ENCODE results near the gene FNBP1L.

The FNBP1L gene

GRCh38 chr1:93483606-93484005, 35.7 kb downstream of the FNBP1L start:
- no peaks in the 10 kb centered on the region for H3K36me3 ChIP-seq (ENCODE audit: control insufficient read depth in 1 of 2, insufficient read depth in 2 of 2, low read depth in 1 of 2, low read length in 2 of 2)
- no peak overlapping the region for H3K4me2 ChIP-seq (ENCODE audit: low read length, poor library complexity, severe bottlenecking)
- H2BK120ac ChIP-seq (ENCODE audit: low read depth, low read length) = no peak overlapping the region
- peaks cover 5% of the 10 kb centered on the region for H3K9me3 ChIP-seq (ENCODE audit: control insufficient read depth, low read length)
- no peak overlapping the region for H3K4ac ChIP-seq (ENCODE audit: low read depth in 1 of 2, low read length in 2 of 2)
- no peak overlapping the region for H2BK5ac ChIP-seq (ENCODE audit: low read depth, low read length, poor library complexity, severe bottlenecking)
- no peak overlapping the region for H3K18ac ChIP-seq (ENCODE audit: low read depth in 1 of 2, low read length in 2 of 2)
- no peak overlapping the region for H4K8ac ChIP-seq (ENCODE audit: low read length)
- no peak overlapping the region for H3K14ac ChIP-seq (ENCODE audit: low read length in 2 of 2)
- H2BK12ac ChIP-seq (ENCODE audit: low read length in 2 of 2) = no peak overlapping the region
- DNase-seq = no peak
- H2AFZ ChIP-seq (ENCODE audit: low read depth, low read length) = no peak overlapping the region
- H4K91ac ChIP-seq (ENCODE audit: low read length) = no peak overlapping the region
- no peak overlapping the region for H3K27ac ChIP-seq (ENCODE audit: low read length, poor library complexity, severe bottlenecking)
- no peak overlapping the region for H2BK15ac ChIP-seq (ENCODE audit: low read depth, poor library complexity, severe bottlenecking)
- no peak overlapping the region for H3K9ac ChIP-seq (ENCODE audit: low read length)
- H2AK5ac ChIP-seq (ENCODE audit: low read length, severe bottlenecking) = no peak overlapping the region
- no peak overlapping the region for H3K4me3 ChIP-seq (ENCODE audit: insufficient read depth in 1 of 2, low read depth in 1 of 2, low read length in 2 of 2)
- H3K4me1 ChIP-seq (ENCODE audit: control insufficient read depth, insufficient read depth, low read depth, low read length) = no peaks in the 10 kb centered on the region
- H3K27me3 ChIP-seq (ENCODE audit: control insufficient read depth in 1 of 2, insufficient read depth in 1 of 2, low read length in 2 of 2) = no peaks in the 10 kb centered on the region
- peaks cover 13% of the 10 kb centered on the region for H3K79me1 ChIP-seq (replicated peaks; ENCODE audit: low read length, poor library complexity, severe bottlenecking)
- no peak overlapping the region for H3K23ac ChIP-seq (ENCODE audit: low read length in 2 of 2)

DNA sequence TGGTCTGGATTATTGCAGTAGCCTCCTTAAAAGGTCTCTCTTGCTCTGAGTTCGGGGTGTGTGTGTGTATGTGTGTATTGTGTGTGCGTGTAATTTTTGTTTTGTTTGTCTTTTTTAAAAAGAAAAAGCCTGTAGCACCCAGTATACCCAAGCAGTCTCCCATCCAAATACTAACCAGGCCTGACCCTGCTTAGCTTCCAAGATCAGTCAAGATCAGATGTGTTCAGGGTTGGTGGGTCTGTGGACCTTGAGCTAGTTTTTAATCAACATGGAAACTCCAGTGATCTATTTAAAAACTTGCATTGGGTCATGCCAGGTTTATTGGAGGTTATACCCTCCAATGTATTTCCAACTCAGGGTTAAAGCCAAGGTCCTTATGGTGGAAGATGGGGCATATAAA, 40.3 kb downstream of the FNBP1L start:
- no CpG with 5 or more reads among the region's 2 CpGs for WGBS
- H3K27me3 ChIP-seq (ENCODE audit: control insufficient read depth in 1 of 2, insufficient read depth in 1 of 2, low read length in 2 of 2) = no peaks in the 10 kb centered on the region
- no peak overlapping the region for H2BK120ac ChIP-seq (ENCODE audit: low read depth, low read length)
- H2AFZ ChIP-seq (ENCODE audit: low read depth, low read length) = no peak overlapping the region
- H3K23ac ChIP-seq (ENCODE audit: low read length in 2 of 2) = no peak overlapping the region
- H3K14ac ChIP-seq (ENCODE audit: low read length in 2 of 2) = peak overlapping the region in 1 of 2 experiments; percentile 17
- no peak overlapping the region for H2AK5ac ChIP-seq (ENCODE audit: low read length, severe bottlenecking)
- H3K4ac ChIP-seq (ENCODE audit: low read depth in 1 of 2, low read length in 2 of 2) = no peak overlapping the region
- H4K8ac ChIP-seq (ENCODE audit: low read length) = no peak overlapping the region
- H3K9me3 ChIP-seq (ENCODE audit: control insufficient read depth, low read length) = no peaks in the 10 kb centered on the region
- no peak overlapping the region for H3K9ac ChIP-seq (ENCODE audit: low read length)
- DNase-seq = no peak
- no peak overlapping the region for H4K91ac ChIP-seq (ENCODE audit: low read length)
- no peak overlapping the region for H2BK12ac ChIP-seq (ENCODE audit: low read length in 2 of 2)
- peaks cover 20% of the 10 kb centered on the region for H3K79me1 ChIP-seq (replicated peaks; ENCODE audit: low read length, poor library complexity, severe bottlenecking)
- no peak overlapping the region for H3K4me2 ChIP-seq (ENCODE audit: low read length, poor library complexity, severe bottlenecking)
- no peak overlapping the region for H2BK15ac ChIP-seq (ENCODE audit: low read depth, poor library complexity, severe bottlenecking)
- no peak overlapping the region for H3K27ac ChIP-seq (ENCODE audit: low read length, poor library complexity, severe bottlenecking)
- H3K4me1 ChIP-seq (ENCODE audit: control insufficient read depth, insufficient read depth, low read depth, low read length) = no peaks in the 10 kb centered on the region
- no peaks in the 10 kb centered on the region for H3K36me3 ChIP-seq (ENCODE audit: control insufficient read depth in 1 of 2, insufficient read depth in 2 of 2, low read depth in 1 of 2, low read length in 2 of 2)
- no peak overlapping the region for H3K18ac ChIP-seq (ENCODE audit: low read depth in 1 of 2, low read length in 2 of 2)
- H2BK5ac ChIP-seq (ENCODE audit: low read depth, low read length, poor library complexity, severe bottlenecking) = no peak overlapping the region
- no peak overlapping the region for H3K4me3 ChIP-seq (ENCODE audit: insufficient read depth in 1 of 2, low read depth in 1 of 2, low read length in 2 of 2)

DNA sequence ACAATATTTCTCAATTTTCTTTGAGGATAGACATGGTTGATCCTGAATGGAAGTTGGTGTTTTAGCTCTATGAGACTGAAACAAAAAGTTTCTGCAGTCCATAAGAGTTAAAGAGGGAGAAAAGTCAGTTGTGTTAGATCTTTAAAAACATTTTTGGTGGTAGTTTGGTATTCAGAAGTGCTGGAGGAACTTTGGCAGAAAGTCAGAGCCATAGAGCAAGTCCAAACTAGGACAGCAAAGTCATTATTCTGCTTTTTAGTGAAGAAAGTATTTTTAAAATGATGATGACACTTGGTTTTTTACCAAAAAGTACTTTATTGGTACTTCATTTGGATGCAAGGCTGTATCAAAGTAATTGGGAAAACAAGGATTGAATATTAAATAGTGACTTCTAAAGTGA, 41.8 kb downstream of the FNBP1L start:
- no peak overlapping the region for H2AK5ac ChIP-seq (ENCODE audit: low read length, severe bottlenecking)
- H3K4me1 ChIP-seq (ENCODE audit: control insufficient read depth, insufficient read depth, low read depth, low read length) = no peaks in the 10 kb centered on the region
- H3K9ac ChIP-seq (ENCODE audit: low read length) = no peak overlapping the region
- no peak overlapping the region for H3K4me2 ChIP-seq (ENCODE audit: low read length, poor library complexity, severe bottlenecking)
- H2BK5ac ChIP-seq (ENCODE audit: low read depth, low read length, poor library complexity, severe bottlenecking) = no peak overlapping the region
- peaks cover 24% of the 10 kb centered on the region for H3K79me1 ChIP-seq (replicated peaks; ENCODE audit: low read length, poor library complexity, severe bottlenecking)
- H3K36me3 ChIP-seq (ENCODE audit: control insufficient read depth in 1 of 2, insufficient read depth in 2 of 2, low read depth in 1 of 2, low read length in 2 of 2) = no peaks in the 10 kb centered on the region
- no peak overlapping the region for H2BK12ac ChIP-seq (ENCODE audit: low read length in 2 of 2)
- H3K27me3 ChIP-seq (ENCODE audit: control insufficient read depth in 1 of 2, insufficient read depth in 1 of 2, low read length in 2 of 2) = no peaks in the 10 kb centered on the region
- no peak overlapping the region for H3K4me3 ChIP-seq (ENCODE audit: insufficient read depth in 1 of 2, low read depth in 1 of 2, low read length in 2 of 2)
- H3K23ac ChIP-seq (ENCODE audit: low read length in 2 of 2) = no peak overlapping the region
- no peak for DNase-seq
- no peak overlapping the region for H3K4ac ChIP-seq (ENCODE audit: low read depth in 1 of 2, low read length in 2 of 2)
- no peak overlapping the region for H2BK120ac ChIP-seq (ENCODE audit: low read depth, low read length)
- H3K9me3 ChIP-seq (ENCODE audit: control insufficient read depth, low read length) = no peaks in the 10 kb centered on the region
- no peak overlapping the region for H3K14ac ChIP-seq (ENCODE audit: low read length in 2 of 2)
- no peak overlapping the region for H4K91ac ChIP-seq (ENCODE audit: low read length)
- H2AFZ ChIP-seq (ENCODE audit: low read depth, low read length) = no peak overlapping the region
- no peak overlapping the region for H3K27ac ChIP-seq (ENCODE audit: low read length, poor library complexity, severe bottlenecking)
- H2BK15ac ChIP-seq (ENCODE audit: low read depth, poor library complexity, severe bottlenecking) = no peak overlapping the region
- no peak overlapping the region for H3K18ac ChIP-seq (ENCODE audit: low read depth in 1 of 2, low read length in 2 of 2)
- no peak overlapping the region for H4K8ac ChIP-seq (ENCODE audit: low read length)

DNA sequence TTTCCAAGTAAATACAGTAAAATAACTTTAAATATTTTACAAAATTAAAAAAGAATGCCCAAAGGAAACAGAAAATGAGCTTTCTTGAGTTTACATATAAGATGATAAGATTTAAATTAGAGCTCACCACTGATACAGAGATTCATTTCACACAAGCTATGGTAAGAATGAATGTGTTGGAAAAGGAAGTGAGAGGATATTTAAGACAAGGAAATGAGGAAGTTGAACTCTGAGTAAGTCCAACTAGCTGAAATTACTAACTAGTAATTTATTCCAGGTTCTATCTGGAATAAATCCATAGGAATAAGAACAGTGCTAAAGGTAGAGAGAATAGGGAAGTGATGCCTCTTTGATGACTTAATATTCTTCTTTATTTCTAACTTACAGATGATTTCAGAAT, 42.4 kb downstream of the FNBP1L start:
- Histone ChIP-seq H4K8ac (ENCODE audit: low read length) (no peak overlapping the region), H3K27ac (ENCODE audit: low read length, poor library complexity, severe bottlenecking) (no peak overlapping the region), H3K4me3 (ENCODE audit: insufficient read depth in 1 of 2, low read depth in 1 of 2, low read length in 2 of 2) (no peak overlapping the region), H3K4ac (ENCODE audit: low read depth in 1 of 2, low read length in 2 of 2) (no peak overlapping the region), H3K9me3 (ENCODE audit: control insufficient read depth, low read length) (no peaks in the 10 kb centered on the region), H2BK120ac (ENCODE audit: low read depth, low read length) (no peak overlapping the region), H3K14ac (ENCODE audit: low read length in 2 of 2) (no peak overlapping the region), H3K23ac (ENCODE audit: low read length in 2 of 2) (no peak overlapping the region), H2BK5ac (ENCODE audit: low read depth, low read length, poor library complexity, severe bottlenecking) (no peak overlapping the region), H3K4me1 (ENCODE audit: control insufficient read depth, insufficient read depth, low read depth, low read length) (no peaks in the 10 kb centered on the region), H3K27me3 (ENCODE audit: control insufficient read depth in 1 of 2, insufficient read depth in 1 of 2, low read length in 2 of 2) (no peaks in the 10 kb centered on the region), H3K4me2 (ENCODE audit: low read length, poor library complexity, severe bottlenecking) (no peak overlapping the region), H3K9ac (ENCODE audit: low read length) (no peak overlapping the region), H4K91ac (ENCODE audit: low read length) (no peak overlapping the region), H2AK5ac (ENCODE audit: low read length, severe bottlenecking) (no peak overlapping the region), H3K18ac (ENCODE audit: low read depth in 1 of 2, low read length in 2 of 2) (no peak overlapping the region), H2BK12ac (ENCODE audit: low read length in 2 of 2) (no peak overlapping the region), H2AFZ (ENCODE audit: low read depth, low read length) (no peak overlapping the region), H2BK15ac (ENCODE audit: low read depth, poor library complexity, severe bottlenecking) (no peak overlapping the region), H3K79me1 (replicated peaks; ENCODE audit: low read length, poor library complexity, severe bottlenecking) (peaks cover 25% of the 10 kb centered on the region), H3K36me3 (ENCODE audit: control insufficient read depth in 1 of 2, insufficient read depth in 2 of 2, low read depth in 1 of 2, low read length in 2 of 2) (no peaks in the 10 kb centered on the region)
- DNase-seq = no peak
